GM12874 (cell line): ENCODE measurements around the gene HES5.

Source experiments
- TF ChIP-seq, protein P1 (sequence below): IDR thresholded peaks from 2 replicates; pipeline ENCODE4 v1.5.1; 2011; ENCODE audit warnings: low read depth, mild to moderate bottlenecking, control low read depth, low read length, moderate library complexity; ENCODE audit not compliant: insufficient read depth

The HES5 gene

DNA sequence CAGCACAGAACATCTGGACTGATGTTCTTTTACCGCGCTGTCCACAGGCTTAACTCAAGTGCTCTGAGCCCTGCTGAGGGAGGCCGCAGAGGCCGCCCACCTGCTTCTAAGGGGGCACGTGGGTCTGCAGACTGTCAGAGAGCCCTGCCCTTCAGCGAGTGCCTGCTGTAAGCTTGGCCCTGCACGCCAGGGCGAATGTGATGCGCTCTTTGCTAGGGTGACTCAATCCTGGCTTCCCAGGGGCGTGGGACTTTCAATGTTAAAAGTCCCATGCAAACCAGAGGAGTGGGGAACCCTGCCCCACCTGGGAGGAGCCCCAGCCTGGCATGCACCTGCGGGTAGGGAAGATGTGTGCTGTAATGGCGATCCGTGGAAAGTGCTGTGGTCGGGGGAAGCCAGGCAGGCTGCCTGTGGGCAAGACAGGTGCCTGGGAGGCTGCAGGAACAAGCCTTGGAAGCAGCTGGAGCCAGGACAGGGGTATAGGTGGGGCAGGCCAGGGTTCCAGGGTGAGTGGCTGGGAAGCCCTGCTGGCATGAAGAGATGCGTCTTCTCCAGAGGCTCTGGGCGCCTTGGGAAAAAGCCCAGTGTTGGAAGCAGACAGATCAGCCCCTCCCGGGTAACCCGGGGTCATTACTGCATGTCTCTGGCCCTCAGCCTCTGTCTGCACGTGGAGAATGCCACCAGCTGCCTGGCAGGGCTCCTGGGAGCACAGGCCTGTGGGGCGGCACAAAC lies 3.1 kb downstream of the HES5 start:
- TF ChIP-seq, protein P1, sequence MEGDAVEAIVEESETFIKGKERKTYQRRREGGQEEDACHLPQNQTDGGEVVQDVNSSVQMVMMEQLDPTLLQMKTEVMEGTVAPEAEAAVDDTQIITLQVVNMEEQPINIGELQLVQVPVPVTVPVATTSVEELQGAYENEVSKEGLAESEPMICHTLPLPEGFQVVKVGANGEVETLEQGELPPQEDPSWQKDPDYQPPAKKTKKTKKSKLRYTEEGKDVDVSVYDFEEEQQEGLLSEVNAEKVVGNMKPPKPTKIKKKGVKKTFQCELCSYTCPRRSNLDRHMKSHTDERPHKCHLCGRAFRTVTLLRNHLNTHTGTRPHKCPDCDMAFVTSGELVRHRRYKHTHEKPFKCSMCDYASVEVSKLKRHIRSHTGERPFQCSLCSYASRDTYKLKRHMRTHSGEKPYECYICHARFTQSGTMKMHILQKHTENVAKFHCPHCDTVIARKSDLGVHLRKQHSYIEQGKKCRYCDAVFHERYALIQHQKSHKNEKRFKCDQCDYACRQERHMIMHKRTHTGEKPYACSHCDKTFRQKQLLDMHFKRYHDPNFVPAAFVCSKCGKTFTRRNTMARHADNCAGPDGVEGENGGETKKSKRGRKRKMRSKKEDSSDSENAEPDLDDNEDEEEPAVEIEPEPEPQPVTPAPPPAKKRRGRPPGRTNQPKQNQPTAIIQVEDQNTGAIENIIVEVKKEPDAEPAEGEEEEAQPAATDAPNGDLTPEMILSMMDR: no peak

GRCh38 chr1:2525920-2526823 lies 3.9 kb downstream of the HES5 start, which contains the start of gene PANK4:
Gene PANK4 (minus strand): TSS chr1:2526596. CDS start chr1:2526587, 9 bp downstream.
- TF ChIP-seq, protein P1: no peak

GRCh38 chr1:2525572-2525919 lies 4.5 kb downstream of the HES5 start:
- TF ChIP-seq, protein P1: no peak

GRCh38 chr1:2523891-2524609 lies 6.0 kb downstream of the HES5 start:
- TF ChIP-seq, protein P1: no peak

DNA sequence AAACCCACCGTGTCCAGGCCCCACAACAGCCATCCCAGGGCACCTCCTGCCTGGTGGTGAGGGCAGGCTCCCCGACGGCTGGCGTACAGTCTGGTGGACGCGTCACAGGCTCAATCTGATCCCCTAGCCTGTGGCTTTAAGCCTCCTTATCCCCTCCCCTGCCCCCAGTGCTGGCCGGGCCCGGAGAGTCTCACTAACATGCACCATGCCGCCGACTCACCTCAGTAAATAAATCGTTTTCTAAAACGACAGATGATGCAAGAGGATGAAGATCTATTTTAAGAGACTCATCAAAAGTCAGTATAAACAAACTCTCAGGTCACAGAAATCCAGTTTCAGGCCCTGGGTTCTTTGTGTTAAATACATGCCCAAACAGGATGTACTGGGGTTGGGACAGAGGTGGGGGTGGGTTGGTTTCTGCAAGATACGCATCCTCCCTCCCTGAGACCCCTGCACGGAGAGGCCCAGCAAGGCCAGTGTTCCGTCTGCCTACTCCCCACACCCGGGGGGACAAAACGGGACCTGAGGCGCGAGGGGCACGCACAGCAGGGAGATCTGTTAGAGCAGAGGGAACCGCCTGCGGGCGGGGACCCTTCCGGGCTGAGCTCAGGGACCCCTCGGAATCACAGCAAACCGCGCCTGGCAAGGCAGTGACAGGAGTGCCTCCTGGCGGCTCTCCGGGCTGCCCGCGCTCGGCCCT lies 6.7 kb downstream of the HES5 start:
- TF ChIP-seq, protein P1: no peak

GRCh38 chr1:2522230-2522629 lies 7.8 kb downstream of the HES5 start:
- TF ChIP-seq, protein P1: no peak
